NT2/D1 (cell line): ENCODE data around the gene TTC17.
"Not testable (repeated sequence)": the region's sequence is repeated elsewhere in the genome, so short reads cannot be mapped to it uniquely, and the experiment has no call there.

ENCODE experiments used
- YY1 ChIP-seq: IDR thresholded peaks from 2 replicates; pipeline ENCODE4 v1.6.1; 2011; ENCODE audit not compliant: insufficient read length, insufficient read depth
- ZNF274 ChIP-seq: IDR thresholded peaks from 2 replicates; pipeline ENCODE4 v1.6.1; 2011; ENCODE audit warnings: mild to moderate bottlenecking, low read depth, low read length

- TF ChIP-seq ZNF274, YY1: not testable (repeated sequence)
These were observed 118.8 kb downstream of the TTC17 start for GRCh38 chr11:43477491-43477890.
